Upper lobe of left lung (tissue), 6 donors: Measurements from ENCODE around the gene UCHL5. TPM values are rescaled to one million over a fixed set of nuclear protein-coding genes. Genes with fewer than 3 reads are reported as not detected.

Experiments
- ATAC-seq, 2 donors: fragments of 200-7000 bp; cut with Tn5 transposase; one replicate each; pipeline ENCODE4 v1.9.1; 2022; ENCODE audit warnings: mild to moderate bottlenecking in 2 of 2, moderate library complexity in 2 of 2; ENCODE audit not compliant: low FRiP score in 2 of 2
- DNase-seq, 2 donors: peaks; one replicate each; pipeline ENCODE4 v3.0.0-alpha.2; 2019 to 2020
- H3K27ac ChIP-seq, 4 donors: fragments of 200-600 bp; sonication (generic); one replicate each; pipeline ENCODE4 v1.5.1; 2016 to 2019
- H3K27me3 ChIP-seq, 4 donors: fragments of 200-600 bp; sonication (generic); one replicate each; pipeline ENCODE4 v1.5.1; 2017 to 2019
- H3K36me3 ChIP-seq, 4 donors: fragments of 200-600 bp; sonication (generic); one replicate each; pipeline ENCODE4 v1.5.1; 2016 to 2019
- H3K4me1 ChIP-seq, 4 donors: fragments of 200-600 bp; sonication (generic); one replicate each; pipeline ENCODE4 v1.5.1; 2018 to 2019
- H3K4me3 ChIP-seq, 4 donors: fragments of 200-600 bp; sonication (generic); one replicate each; pipeline ENCODE4 v1.5.1; 2017 to 2019; ENCODE audit warnings: mild to moderate bottlenecking in 2 of 4, moderate library complexity in 1 of 4
- H3K9me3 ChIP-seq, 4 donors: fragments of 200-600 bp; sonication (generic); one replicate each; pipeline ENCODE4 v1.5.1; 2018 to 2019
- EP300 ChIP-seq, 4 donors: sonication (generic); formaldehyde crosslinking; IDR thresholded peaks; one replicate each; pipeline ENCODE4 v1.5.1; 2017; ENCODE audit warnings: antibody characterized with exemption in 4 of 4, control low read depth in 2 of 4
- POLR2A ChIP-seq, 4 donors: fragments of 450-650 bp; IDR thresholded peaks; one replicate each; pipeline ENCODE4 v1.5.1; 2016 to 2017; ENCODE audit warnings: antibody characterized with exemption in 4 of 4, mild to moderate bottlenecking in 2 of 4
- POLR2AphosphoS5 ChIP-seq, 2 donors: sonication (generic); formaldehyde crosslinking; IDR thresholded peaks; one replicate each; pipeline ENCODE4 v1.5.1; 2017; ENCODE audit warnings: antibody characterized with exemption in 2 of 2
- WGBS, 2 donors: methylation state at CpG; one replicate each; pipeline ENCODE4 v1.1.5; 2017 to 2018; 5-methylcytosine and 5-hydroxymethylcytosine counted together
- total RNA-seq, 6 donors: library from RNA; depleted of rRNA in 4 of 6; stranded (reverse); fragments of >200 nt in 4 of 6; gene quantifications; one replicate each; pipeline versions ENCODE4 v1.1.0 to v1.2.1, GENCODE V29; 2016 to 2021
- TF ChIP-seq, protein P1 (sequence below), 6 experiments: fragments of 450-650 bp in 4 of 6; fragments of 200-600 bp in 2 of 6; sonication (generic) in 2 of 6; IDR thresholded peaks; one replicate each; pipeline ENCODE4 v1.5.1; 2016 to 2019; ENCODE audit warnings: antibody characterized with exemption in 6 of 6
- donor health status: DM: no; HTN: no; CAD: no; lungs with moderate emphysema.
- donor health status: DM: no; HTN: yes; CAD: no; lungs with severe emphysema.

UCHL5 gene
- total RNA-seq, 6 donors from 2014 or later = 24.9 to 49.8 (median 36.4) TPM

DNA sequence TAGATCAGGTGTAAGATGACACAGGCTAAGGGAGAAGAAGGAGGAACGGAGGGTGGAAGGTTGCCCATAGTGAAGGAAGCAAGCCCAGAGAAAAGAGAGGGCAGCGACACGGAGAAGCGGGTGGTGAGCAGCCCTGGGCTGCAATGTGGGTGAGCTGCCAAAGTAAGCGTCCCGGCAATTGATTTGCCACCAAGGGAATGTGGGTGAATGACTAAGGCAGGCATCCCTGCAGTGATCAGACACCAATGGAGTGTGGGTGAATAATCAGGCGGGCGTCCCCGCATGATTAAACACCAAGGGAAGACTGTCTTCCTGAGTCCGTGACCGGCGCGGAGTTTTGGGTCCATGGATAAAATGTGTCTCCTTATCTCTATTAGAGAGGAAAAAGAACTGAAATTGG is 79.6 kb downstream of the UCHL5 start:
- Histone ChIP-seq H3K4me3 (no peak overlapping the region), H3K9me3 (no peaks in the 10 kb centered on the region), H3K27me3 (no peaks in the 10 kb centered on the region), H3K36me3 (no peaks in the 10 kb centered on the region), H3K27ac (no peak overlapping the region), H3K4me1 (no peaks in the 10 kb centered on the region)
- no peak for ATAC-seq
- WGBS, 2 donors = 93 to 98% methylated on average over 13 of the region's 13 CpGs
- DNase-seq = no peak
- no peak for TF ChIP-seq POLR2AphosphoS5 (IDR thresholded peaks at IDR 0.05)
- TF ChIP-seq POLR2A (IDR thresholded peaks at IDR 0.05) = no peak

DNA sequence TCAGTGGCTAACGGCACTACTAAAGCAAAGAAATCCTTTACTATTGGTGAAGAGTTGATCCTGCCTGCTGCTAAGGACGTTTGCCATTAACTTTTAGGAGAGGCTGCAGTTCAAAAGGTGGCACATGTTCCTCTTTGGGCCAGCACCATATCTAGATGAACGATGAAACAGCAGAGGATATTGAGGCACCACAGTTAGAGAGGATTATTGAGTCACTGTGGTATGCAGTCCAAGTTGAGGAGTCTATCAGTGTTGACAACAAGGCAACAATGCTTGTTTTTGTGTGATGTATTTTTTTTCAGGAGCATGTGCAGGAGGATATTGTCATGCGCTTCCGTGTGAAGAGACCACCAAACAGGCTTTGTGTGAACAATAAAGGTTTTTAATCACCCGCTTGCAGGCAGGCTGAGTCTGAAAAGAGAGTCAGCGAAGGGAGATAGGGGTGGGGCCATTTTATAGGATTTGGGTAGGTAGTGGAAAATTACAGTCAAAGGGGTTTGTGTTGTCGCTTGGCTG is 80.9 kb downstream of the UCHL5 start:
- Histone ChIP-seq H3K27me3 (no peaks in the 10 kb centered on the region), H3K4me1 (no peaks in the 10 kb centered on the region), H3K9me3 (no peaks in the 10 kb centered on the region), H3K27ac (no peak overlapping the region), H3K36me3 (no peaks in the 10 kb centered on the region), H3K4me3 (no peak overlapping the region)
- TF ChIP-seq POLR2A (IDR thresholded peaks at IDR 0.05) (no peak), EP300 (IDR thresholded peaks at IDR 0.05) (no peak), POLR2AphosphoS5 (IDR thresholded peaks at IDR 0.05) (no peak)
- TF ChIP-seq, protein P1, sequence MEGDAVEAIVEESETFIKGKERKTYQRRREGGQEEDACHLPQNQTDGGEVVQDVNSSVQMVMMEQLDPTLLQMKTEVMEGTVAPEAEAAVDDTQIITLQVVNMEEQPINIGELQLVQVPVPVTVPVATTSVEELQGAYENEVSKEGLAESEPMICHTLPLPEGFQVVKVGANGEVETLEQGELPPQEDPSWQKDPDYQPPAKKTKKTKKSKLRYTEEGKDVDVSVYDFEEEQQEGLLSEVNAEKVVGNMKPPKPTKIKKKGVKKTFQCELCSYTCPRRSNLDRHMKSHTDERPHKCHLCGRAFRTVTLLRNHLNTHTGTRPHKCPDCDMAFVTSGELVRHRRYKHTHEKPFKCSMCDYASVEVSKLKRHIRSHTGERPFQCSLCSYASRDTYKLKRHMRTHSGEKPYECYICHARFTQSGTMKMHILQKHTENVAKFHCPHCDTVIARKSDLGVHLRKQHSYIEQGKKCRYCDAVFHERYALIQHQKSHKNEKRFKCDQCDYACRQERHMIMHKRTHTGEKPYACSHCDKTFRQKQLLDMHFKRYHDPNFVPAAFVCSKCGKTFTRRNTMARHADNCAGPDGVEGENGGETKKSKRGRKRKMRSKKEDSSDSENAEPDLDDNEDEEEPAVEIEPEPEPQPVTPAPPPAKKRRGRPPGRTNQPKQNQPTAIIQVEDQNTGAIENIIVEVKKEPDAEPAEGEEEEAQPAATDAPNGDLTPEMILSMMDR (IDR thresholded peaks at IDR 0.05) = no peak
- WGBS, 2 donors = 88 to 93% methylated on average over 8 of the region's 8 CpGs
- no peak for ATAC-seq
- DNase-seq = no peak

DNA sequence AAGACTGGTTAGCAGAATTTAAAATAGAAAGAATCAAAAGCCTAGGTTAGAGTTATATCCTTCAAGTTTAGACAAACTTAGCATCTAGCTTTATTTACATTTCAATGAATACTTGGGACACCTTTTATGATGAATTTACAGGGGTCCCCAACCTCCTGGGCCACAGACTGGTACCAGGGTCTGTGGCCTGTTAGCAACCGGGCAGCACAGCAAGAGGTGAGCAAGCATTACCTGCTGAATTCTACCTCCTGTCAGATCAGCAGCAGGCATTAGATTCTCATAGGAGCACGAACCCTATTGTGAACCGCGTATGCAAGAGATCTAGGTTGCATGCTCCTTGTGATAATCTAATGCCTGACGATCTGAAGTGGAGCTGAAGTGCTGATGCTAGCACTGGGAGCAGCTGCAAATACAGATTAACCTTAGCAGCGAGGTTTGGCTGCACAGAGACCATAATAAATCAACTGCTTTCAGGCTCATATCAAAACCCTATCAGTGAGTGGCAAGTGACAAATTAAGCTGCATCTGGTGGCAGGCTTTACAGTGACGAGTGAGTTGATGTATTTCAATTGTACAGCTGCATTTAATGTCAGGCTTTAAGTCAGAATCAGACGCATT is 82.0 kb downstream of the UCHL5 start:
- Histone ChIP-seq H3K27ac (no peak overlapping the region), H3K9me3 (no peaks in the 10 kb centered on the region), H3K4me1 (no peaks in the 10 kb centered on the region), H3K4me3 (no peak overlapping the region), H3K27me3 (no peaks in the 10 kb centered on the region), H3K36me3 (no peaks in the 10 kb centered on the region)
- 75 to 81% methylated on average over 7 to 8 of the region's 8 CpGs for WGBS, 2 donors
- DNase-seq = no peak
- ATAC-seq = no peak
- no peak for TF ChIP-seq POLR2A (IDR thresholded peaks at IDR 0.05)
- no peak for TF ChIP-seq EP300 (IDR thresholded peaks at IDR 0.05)

- TF ChIP-seq EP300 (IDR thresholded peaks at IDR 0.05) (no peak), POLR2A (IDR thresholded peaks at IDR 0.05) (no peak), POLR2AphosphoS5 (IDR thresholded peaks at IDR 0.05) (no peak)
- TF ChIP-seq, protein P1 (IDR thresholded peaks at IDR 0.05) = no peak
- Histone ChIP-seq H3K4me1 (no peaks in the 10 kb centered on the region), H3K36me3 (no peaks in the 10 kb centered on the region), H3K9me3 (no peaks in the 10 kb centered on the region), H3K27ac (no peak overlapping the region), H3K4me3 (no peak overlapping the region), H3K27me3 (no peaks in the 10 kb centered on the region)
- WGBS, 2 donors = 36 to 57% methylated on average over 2 of the region's 2 CpGs
- ATAC-seq (no peak), DNase-seq (no peak)
Measured at GRCh38 chr1:192976576-192976975, 82.6 kb downstream of the UCHL5 start.

DNA sequence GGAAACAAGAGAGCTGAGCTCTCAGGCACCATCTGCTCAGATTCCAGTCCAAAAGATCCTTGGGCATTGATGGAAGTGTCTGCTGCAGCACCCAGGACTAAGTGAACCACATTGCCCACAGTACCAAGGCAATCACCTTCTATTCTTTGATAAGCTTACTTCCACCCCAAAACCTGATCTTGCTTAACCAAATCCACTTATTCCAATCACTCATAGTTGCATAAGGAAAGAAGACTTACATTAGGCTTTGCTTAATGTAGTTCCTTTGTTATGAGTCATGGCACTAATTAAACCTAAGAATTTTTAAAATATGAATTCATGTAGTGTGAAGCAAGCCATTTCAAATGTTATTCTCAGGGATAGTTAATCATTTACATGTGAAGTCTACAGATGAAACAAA is 84.5 kb downstream of the UCHL5 start:
- Histone ChIP-seq H3K27me3 (no peaks in the 10 kb centered on the region), H3K4me1 (no peaks in the 10 kb centered on the region), H3K27ac (no peak overlapping the region), H3K36me3 (no peaks in the 10 kb centered on the region), H3K4me3 (no peak overlapping the region), H3K9me3 (no peaks in the 10 kb centered on the region)
- DNase-seq = no peak
- no peak for ATAC-seq
- TF ChIP-seq, protein P1 (IDR thresholded peaks at IDR 0.05) = no peak
- TF ChIP-seq POLR2AphosphoS5 (IDR thresholded peaks at IDR 0.05) (no peak), POLR2A (IDR thresholded peaks at IDR 0.05) (no peak), EP300 (IDR thresholded peaks at IDR 0.05) (no peak)

GRCh38 chr1:192973988-192974387 is 85.2 kb downstream of the UCHL5 start:
- 93 to 98% methylated on average over 2 of the region's 2 CpGs for WGBS, 2 donors

More at GRCh38 chr1:192973988-192974387, 85.2 kb downstream of the UCHL5 start:
- no peak for ATAC-seq
- TF ChIP-seq POLR2AphosphoS5 (IDR thresholded peaks at IDR 0.05) (no peak), POLR2A (IDR thresholded peaks at IDR 0.05) (no peak), EP300 (IDR thresholded peaks at IDR 0.05) (no peak)
- TF ChIP-seq, protein P1 (IDR thresholded peaks at IDR 0.05) = no peak
- Histone ChIP-seq H3K4me3 (no peak overlapping the region), H3K4me1 (no peaks in the 10 kb centered on the region), H3K27ac (no peak overlapping the region), H3K9me3 (no peaks in the 10 kb centered on the region), H3K36me3 (no peaks in the 10 kb centered on the region), H3K27me3 (no peaks in the 10 kb centered on the region)
- no peak for DNase-seq
